Fibroblast of the aortic adventitia (primary cell): ENCODE data around the gene SLC7A4. TPM values are rescaled to one million over a fixed set of nuclear protein-coding genes. Genes with fewer than 3 reads are reported as not detected.
"Not testable (repeated sequence)": the region's sequence is repeated elsewhere in the genome, so short reads cannot be mapped to it uniquely, and the experiment has no call there.

Experiments used
- DNase-seq: peaks from one replicate; pipeline ENCODE4 v3.0.0-alpha.2; 2010; ENCODE audit warnings: low read depth
- H3K4me3 ChIP-seq: 2 replicates; pipeline ENCODE4 v1.5.1; 2011; ENCODE audit warnings: low read depth, mild to moderate bottlenecking, control low read depth, low read length, moderate library complexity
- CTCF ChIP-seq: IDR thresholded peaks from 2 replicates; pipeline ENCODE4 v1.5.1; 2011; ENCODE audit warnings: mild to moderate bottlenecking, low read length, control low read depth, inconsistent platforms; ENCODE audit not compliant: insufficient read depth
- total RNA-seq: library from RNA; depleted of rRNA; stranded (reverse); fragments of >200 nt; gene quantifications from 2 replicates; pipeline ENCODE4 v1.2.3, GENCODE V29; 2012; ENCODE audit warnings: low replicate concordance

The SLC7A4 gene
- total RNA-seq, 1 donor: 0.09 TPM

GRCh38 chr22:21068681-21069276 lies 36.4 kb upstream of the SLC7A4 start:
- no peak for TF ChIP-seq CTCF
- no peak overlapping the region for H3K4me3 ChIP-seq
- DNase-seq: no peak

- DNase-seq: no peak
- no peak overlapping the region for H3K4me3 ChIP-seq
- TF ChIP-seq CTCF: no peak
Observed at GRCh38 chr22:21067901-21068680, 35.7 kb upstream of the SLC7A4 start.

GRCh38 chr22:21067075-21067900 lies 34.9 kb upstream of the SLC7A4 start:
- no peak for TF ChIP-seq CTCF
- no peak for DNase-seq
- H3K4me3 ChIP-seq: no peak overlapping the region

GRCh38 chr22:21064917-21065864 lies 32.8 kb upstream of the SLC7A4 start:
- no peak for TF ChIP-seq CTCF
- DNase-seq: no peak
- no peak overlapping the region for H3K4me3 ChIP-seq

GRCh38 chr22:21064425-21064824 lies 32.1 kb upstream of the SLC7A4 start:
- not testable (repeated sequence) for H3K4me3 ChIP-seq, DNase-seq

GRCh38 chr22:21061660-21062321 lies 29.4 kb upstream of the SLC7A4 start:
- DNase-seq, H3K4me3 ChIP-seq: not testable (repeated sequence)

- not testable (repeated sequence) for DNase-seq, H3K4me3 ChIP-seq
Observed at GRCh38 chr22:21060363-21060762, 28.0 kb upstream of the SLC7A4 start.
